ENCODE results near the gene UPK3BL1. TPM values are rescaled to one million over a fixed set of nuclear protein-coding genes. Genes with fewer than 3 reads are reported as not detected.
A peak's percentile ranks its signal among the peaks of the same experiment; 100 is the strongest.
"Not testable (repeated sequence)": the region's sequence is repeated elsewhere in the genome, so short reads cannot be mapped to it uniquely, and the experiment has no call there.

UPK3BL1 gene
- polyA plus RNA-seq: 10 to 100 TPM; 15.8 to 38.2 (median 30.9) TPM

- H3K4me1 Mint-ChIP-seq; H3K27ac Mint-ChIP-seq; H3K36me3 Mint-ChIP-seq; H3K9me3 Mint-ChIP-seq; H3K4me3 Mint-ChIP-seq; H3K27me3 Mint-ChIP-seq (ENCODE audit: low read depth in 3 of 3); DNase-seq: not testable (repeated sequence)
Observed at GRCh38 chr7:102642691-102643090, at the start of gene UPK3BL1. TSS of gene UPK3BL1 (minus strand) at chr7:102642791. CDS start at chr7:102642741, 50 bp downstream.

- H3K9me3 Mint-ChIP-seq; H3K36me3 Mint-ChIP-seq; H3K27me3 Mint-ChIP-seq (ENCODE audit: low read depth in 3 of 3); DNase-seq; H3K27ac Mint-ChIP-seq; H3K4me1 Mint-ChIP-seq; H3K4me3 Mint-ChIP-seq: not testable (repeated sequence)
Observed at GRCh38 chr7:102690602-102691001, 48.0 kb upstream of the UPK3BL1 start.

GRCh38 chr7:102689436-102690282 is 47.1 kb upstream of the UPK3BL1 start:
- not testable (repeated sequence) for H3K27ac Mint-ChIP-seq; H3K9me3 Mint-ChIP-seq; H3K4me3 Mint-ChIP-seq; H3K4me1 Mint-ChIP-seq; H3K36me3 Mint-ChIP-seq; H3K27me3 Mint-ChIP-seq (ENCODE audit: low read depth in 3 of 3)
- DNase-seq: peak in 1 of 3 donors; percentile 3

- not testable (repeated sequence) for DNase-seq; H3K36me3 Mint-ChIP-seq; H3K27me3 Mint-ChIP-seq (ENCODE audit: low read depth in 3 of 3); H3K4me1 Mint-ChIP-seq; H3K4me3 Mint-ChIP-seq; H3K27ac Mint-ChIP-seq; H3K9me3 Mint-ChIP-seq
Observed at GRCh38 chr7:102688299-102689036, 45.9 kb upstream of the UPK3BL1 start.

- not testable (repeated sequence) for H3K9me3 Mint-ChIP-seq; DNase-seq; H3K4me1 Mint-ChIP-seq; H3K4me3 Mint-ChIP-seq; H3K27me3 Mint-ChIP-seq (ENCODE audit: low read depth in 3 of 3); H3K36me3 Mint-ChIP-seq; H3K27ac Mint-ChIP-seq
Observed at GRCh38 chr7:102682560-102682959, 40.0 kb upstream of the UPK3BL1 start.

GRCh38 chr7:102680780-102681179 is 38.2 kb upstream of the UPK3BL1 start:
- not testable (repeated sequence) for DNase-seq; H3K36me3 Mint-ChIP-seq; H3K27ac Mint-ChIP-seq; H3K27me3 Mint-ChIP-seq (ENCODE audit: low read depth in 3 of 3); H3K9me3 Mint-ChIP-seq; H3K4me1 Mint-ChIP-seq; H3K4me3 Mint-ChIP-seq

- not testable (repeated sequence) for H3K27ac Mint-ChIP-seq; DNase-seq; H3K36me3 Mint-ChIP-seq; H3K4me3 Mint-ChIP-seq; H3K4me1 Mint-ChIP-seq; H3K9me3 Mint-ChIP-seq; H3K27me3 Mint-ChIP-seq (ENCODE audit: low read depth in 3 of 3)
Observed at GRCh38 chr7:102675545-102675944, 33.0 kb upstream of the UPK3BL1 start.

GRCh38 chr7:102673447-102674067 is 31.0 kb upstream of the UPK3BL1 start:
- not testable (repeated sequence) for H3K4me3 Mint-ChIP-seq; H3K27me3 Mint-ChIP-seq (ENCODE audit: low read depth in 3 of 3); H3K36me3 Mint-ChIP-seq; H3K4me1 Mint-ChIP-seq; H3K9me3 Mint-ChIP-seq; DNase-seq; H3K27ac Mint-ChIP-seq

GRCh38 chr7:102671956-102672307 is 29.3 kb upstream of the UPK3BL1 start:
- DNase-seq; H3K4me3 Mint-ChIP-seq; H3K9me3 Mint-ChIP-seq; H3K27ac Mint-ChIP-seq; H3K36me3 Mint-ChIP-seq; H3K27me3 Mint-ChIP-seq (ENCODE audit: low read depth in 3 of 3); H3K4me1 Mint-ChIP-seq: not testable (repeated sequence)

- not testable (repeated sequence) for H3K27me3 Mint-ChIP-seq (ENCODE audit: low read depth in 3 of 3); H3K36me3 Mint-ChIP-seq; H3K4me1 Mint-ChIP-seq; H3K9me3 Mint-ChIP-seq
- Mint-ChIP-seq H3K27ac (peak within 1 kb of the TSS in 2 of 6 donors; percentile 71 to 86), H3K4me3 (peak within 1 kb of the TSS in 4 of 5 donors; percentile 18 to 80 (median 70))
- peak in 2 of 3 donors; percentile 45 to 83 for DNase-seq
Observed at GRCh38 chr7:102671166-102671955, 28.8 kb upstream of the UPK3BL1 start, which contains the start of gene POLR2J2. TSS of gene POLR2J2 (minus strand) at chr7:102671663. CDS start at chr7:102671601, 62 bp downstream.

- H3K4me3 Mint-ChIP-seq; H3K36me3 Mint-ChIP-seq; DNase-seq; H3K4me1 Mint-ChIP-seq; H3K27ac Mint-ChIP-seq; H3K27me3 Mint-ChIP-seq (ENCODE audit: low read depth in 3 of 3); H3K9me3 Mint-ChIP-seq: not testable (repeated sequence)
Observed at GRCh38 chr7:102667523-102667922, 24.9 kb upstream of the UPK3BL1 start.

- H3K36me3 Mint-ChIP-seq; H3K27me3 Mint-ChIP-seq (ENCODE audit: low read depth in 3 of 3); H3K27ac Mint-ChIP-seq; DNase-seq; H3K4me3 Mint-ChIP-seq; H3K4me1 Mint-ChIP-seq; H3K9me3 Mint-ChIP-seq: not testable (repeated sequence)
Observed at GRCh38 chr7:102666850-102667249, 24.3 kb upstream of the UPK3BL1 start.

GRCh38 chr7:102664765-102665164 is 22.2 kb upstream of the UPK3BL1 start:
- not testable (repeated sequence) for H3K4me3 Mint-ChIP-seq; H3K27me3 Mint-ChIP-seq (ENCODE audit: low read depth in 3 of 3); H3K9me3 Mint-ChIP-seq; H3K36me3 Mint-ChIP-seq; H3K4me1 Mint-ChIP-seq; DNase-seq; H3K27ac Mint-ChIP-seq

- H3K27ac Mint-ChIP-seq; H3K36me3 Mint-ChIP-seq; H3K9me3 Mint-ChIP-seq; H3K4me1 Mint-ChIP-seq; H3K27me3 Mint-ChIP-seq (ENCODE audit: low read depth in 3 of 3); H3K4me3 Mint-ChIP-seq; DNase-seq: not testable (repeated sequence)
Observed at GRCh38 chr7:102649924-102650323, 7.3 kb upstream of the UPK3BL1 start, which contains the start of gene SPDYE2B. TSS of gene SPDYE2B (plus strand) at chr7:102650319. CDS start at chr7:102652349, 2,030 bp downstream.

All from immature natural killer cell (primary cell).